HepG2 (cell line): Measurements from ENCODE around the gene RPLP2. TPM values are rescaled to one million over a fixed set of nuclear protein-coding genes. Genes with fewer than 3 reads are reported as not detected.

ENCODE experiments used
- ATAC-seq: fragments of 200-7000 bp; cut with Tn5 transposase; 3 replicates; pipeline ENCODE4 v1.9.1; 2020; ENCODE audit warnings: mild to moderate bottlenecking, moderate library complexity
- BruUV-seq: library from RNA; stranded (reverse); fragments of 400-500 nt; replicated peaks from 2 replicates; lab custom pipeline; 2021; lab: Mats Ljungman, UMichigan
- CTCF ChIA-PET: fragments of 300-600 bp; formaldehyde crosslinking; extraction: SDS; loops from one replicate; lab custom pipeline; 2021; ENCODE audit warnings: low total read pairs, inconsistent platforms, low intra/inter-chr PET ratio; lab: Yijun Ruan, JAX
- POLR2A ChIA-PET: fragments of 350-600 bp; sonication (Branson Sonifier 250); formaldehyde crosslinking; loops from one replicate; lab custom pipeline; 2020; ENCODE audit warnings: antibody characterized with exemption, inconsistent platforms; lab: Yijun Ruan, JAX
- DNase-seq: peaks from one replicate; pipeline ENCODE4 v3.0.0-alpha.2; 2015; ENCODE audit warnings: low spot score
- FAIRE-seq: peaks from 3 replicates; lab custom pipeline; 2011; peaks lifted over from hg19 to GRCh38; lab: Jason Lieb, UNC
- H2AFZ ChIP-seq: one replicate; pipeline ENCODE4 v1.6.1; 2011; ENCODE audit warnings: low read length, inconsistent platforms
- H3K27ac ChIP-seq: fragments of 300-600 bp; 3 replicates; pipeline ENCODE4 v1.8.0; 2011; ENCODE audit warnings: mixed run types, mild to moderate bottlenecking, mixed read lengths, low read length, inconsistent platforms; ENCODE audit not compliant: insufficient read depth; ENCODE audit errors: extremely low read length
- H3K27me3 ChIP-seq, 2 experiments: fragments of 200-600 bp in 1 of 2; 2 replicates in 1 of 2; 3 replicates in 1 of 2; pipeline versions ENCODE4 v1.6.0 to v1.8.0; 2011; ENCODE audit warnings: low read length in 2 of 2, mild to moderate bottlenecking in 2 of 2, moderate library complexity in 2 of 2, inconsistent platforms in 1 of 2; ENCODE audit not compliant: insufficient read depth in 2 of 2, control insufficient read depth in 1 of 2
- H3K36me3 ChIP-seq, 2 experiments: fragments of 200-600 bp in 1 of 2; replicated peaks in 1 of 2; 2 replicates in 1 of 2; 3 replicates in 1 of 2; pipeline versions ENCODE4 v1.5.1 to v1.8.0; 2011; ENCODE audit warnings: low read length in 2 of 2, inconsistent platforms in 1 of 2; ENCODE audit not compliant: insufficient read depth in 2 of 2, control insufficient read depth in 1 of 2
- H3K4me1 ChIP-seq: 2 replicates; pipeline ENCODE4 v1.5.1; 2012; ENCODE audit warnings: low read length, inconsistent platforms; ENCODE audit not compliant: insufficient read depth
- H3K4me2 ChIP-seq: 2 replicates; pipeline ENCODE4 v1.6.0; 2011; ENCODE audit warnings: low read depth, low read length, inconsistent platforms
- H3K4me3 ChIP-seq, 3 experiments: fragments of 200-600 bp in 1 of 3; sonication (generic), shearing (Covaris generic) in 1 of 3; replicated peaks in 1 of 3; 2 replicates each; pipeline ENCODE4 v1.5.1; 2011 to 2016; ENCODE audit warnings: low read length in 3 of 3, inconsistent platforms in 2 of 3, low read depth in 2 of 3, mild to moderate bottlenecking in 2 of 3, control low read depth in 1 of 3, mixed read lengths in 1 of 3; ENCODE audit not compliant: insufficient read depth in 1 of 3
- H3K79me2 ChIP-seq: one replicate; pipeline ENCODE4 v1.6.1; 2011; ENCODE audit warnings: low read length, inconsistent platforms; ENCODE audit not compliant: insufficient read depth
- H3K9ac ChIP-seq: 2 replicates; pipeline ENCODE4 v1.6.0; 2011; ENCODE audit warnings: mild to moderate bottlenecking, low read depth, low read length, inconsistent platforms; ENCODE audit not compliant: insufficient read depth
- H3K9me3 ChIP-seq: 2 replicates; pipeline ENCODE4 v1.5.1; 2012; ENCODE audit warnings: mild to moderate bottlenecking, low read length
- H4K20me1 ChIP-seq: 2 replicates; pipeline ENCODE4 v1.6.0; 2011; ENCODE audit warnings: inconsistent platforms, mild to moderate bottlenecking, low read length, moderate library complexity; ENCODE audit not compliant: insufficient read depth
- GZF1 ChIP-seq: sonication (generic); formaldehyde crosslinking; IDR thresholded peaks from 2 replicates; pipeline ENCODE4 v1.5.1; 2020; ENCODE audit warnings: mild to moderate bottlenecking, missing genetic modification reagents
- HDAC1 ChIP-seq: sonication (generic); formaldehyde crosslinking; IDR thresholded peaks from 2 replicates; pipeline ENCODE4 v1.5.1; 2020; ENCODE audit warnings: mild to moderate bottlenecking, missing genetic modification reagents
- HNRNPL ChIP-seq: fragments of 200-400 bp; formaldehyde crosslinking; IDR thresholded peaks from 2 replicates; pipeline ENCODE4 v1.6.1; 2017; ENCODE audit warnings: mild to moderate bottlenecking, low read depth, low read length
- MXD1 ChIP-seq: sonication (generic); formaldehyde crosslinking; IDR thresholded peaks from 2 replicates; pipeline ENCODE4 v1.4.0; 2020; ENCODE audit warnings: mild to moderate bottlenecking, missing genetic modification reagents
- MXI1 ChIP-seq: IDR thresholded peaks from 3 replicates; pipeline ENCODE4 v1.6.1; 2012; ENCODE audit warnings: low read depth, low read length, inconsistent platforms, borderline replicate concordance
- PREB ChIP-seq: sonication (generic); formaldehyde crosslinking; IDR thresholded peaks from 2 replicates; pipeline ENCODE4 v1.4.0; 2020; ENCODE audit warnings: missing genetic modification reagents
- RXRA ChIP-seq: sonication (generic); formaldehyde crosslinking; IDR thresholded peaks from 2 replicates; pipeline ENCODE4 v1.5.1; 2020; ENCODE audit warnings: missing genetic modification reagents
- RXRB ChIP-seq: IDR thresholded peaks from 2 replicates; pipeline ENCODE4 v1.6.1; 2016; ENCODE audit warnings: borderline replicate concordance, missing genetic modification reagents, missing compliant biosample characterization
- SUZ12 ChIP-seq: fragments of 150-350 bp; IDR thresholded peaks from 2 replicates; pipeline ENCODE4 v1.6.1; 2014; ENCODE audit warnings: low read depth, low read length
- TP53 ChIP-seq: sonication (generic); formaldehyde crosslinking; conservative IDR thresholded peaks from 2 replicates; pipeline ENCODE4 v1.4.0; 2020; ENCODE audit warnings: missing genetic modification reagents
- ZFP41 ChIP-seq: sonication (generic); formaldehyde crosslinking; IDR thresholded peaks from 2 replicates; pipeline ENCODE4 v1.4.0; 2020; ENCODE audit warnings: mild to moderate bottlenecking, missing genetic modification reagents, borderline replicate concordance
- ZFY ChIP-seq: sonication (generic); formaldehyde crosslinking; IDR thresholded peaks from 2 replicates; pipeline ENCODE4 v1.4.0; 2020; ENCODE audit warnings: missing genetic modification reagents
- ZNF276 ChIP-seq: sonication (generic); formaldehyde crosslinking; IDR thresholded peaks from 2 replicates; pipeline ENCODE4 v1.4.0; 2020; ENCODE audit warnings: mild to moderate bottlenecking, low read depth, missing genetic modification reagents
- WGBS: methylation state at CpG from one replicate; pipeline ENCODE4 v1.1.6; 2017; ENCODE audit warnings: low lambda C conversion rate; 5-methylcytosine and 5-hydroxymethylcytosine counted together
- in situ Hi-C: cut with HindIII; loops from 2 replicates; pipeline ENCODE4 v1.10.0; 2017; ENCODE audit warnings: low pct_unique_long_range_greater_than_20kb; ENCODE audit not compliant: extremely low pct_ligation_motif_present
- intact Hi-C: fragments of 100-400 bp; cut with micrococcal nuclease; formaldehyde crosslinking; loops from one replicate; pipeline ENCODE4 v1.10.0; 2022; ENCODE audit not compliant: unreplicated experiment
- polyA plus RNA-seq, 8 experiments: library from polyadenylated mRNA; depleted of rRNA in 3 of 8; stranded (reverse) in 7 of 8; unstranded in 1 of 8; fragments of >200 nt; fragmentation: Illumina TruSeq in 4 of 8; extraction: Trizol in 4 of 8; gene quantifications; 2 replicates each; pipeline versions ENCODE4 v1.2.1 to v1.2.3, GENCODE V29; 2011 to 2016; ENCODE audit warnings: low read depth in 4 of 8, missing spikeins in 1 of 8, mixed read lengths in 1 of 8; ENCODE audit not compliant: insufficient read depth in 1 of 8
- total RNA-seq, 5 experiments: library from RNA; depleted of rRNA; stranded (reverse); fragments of >200 nt; fragmentation: Illumina TruSeq; extraction: Trizol; gene quantifications; 2 replicates each; pipeline ENCODE4 v1.2.3, GENCODE V29; 2016; ENCODE audit warnings: low read depth in 1 of 5
- TF ChIP-seq, protein P1 (sequence below): sonication (generic); formaldehyde crosslinking; IDR thresholded peaks from 2 replicates; pipeline ENCODE4 v1.9.0; 2022; ENCODE audit warnings: low read depth, missing genetic modification reagents

RPLP2 gene
- total and polyA plus RNA-seq, 2 of the 13 experiments (the other 11 are each of a cell fraction or from before 2014, with no cell fraction given): 978 to 2,106 TPM

- 0 out of 2 replicates have a peak, but pooled peaks have one; percentile 40 for TF ChIP-seq GZF1 (CRISPR knock-in tag)
- no peak for TF ChIP-seq PREB (CRISPR knock-in tag)
- TF ChIP-seq TP53 (CRISPR knock-in tag): no peak
Measured at GRCh38 chr11:819943-820649, 10.3 kb downstream of the RPLP2 start (continued).

GRCh38 chr11:820655-821511 lies 11.1 kb downstream of the RPLP2 start:
- no TSS peak for BruUV-seq
- Histone ChIP-seq H3K9ac (peak overlapping the region; percentile 92), H3K27ac (peak overlapping the region; percentile 92), H3K36me3 (peaks cover 8 to 22% of the 10 kb centered on the region in 2 experiments; a peak in 4 of 5 replicates), H3K9me3 (no peaks in the 10 kb centered on the region), H3K4me1 (peaks cover 35% of the 10 kb centered on the region), H3K4me3 (peak overlapping the region; percentile 80 to 98 (median 94)), H3K27me3 (no peaks in the 10 kb centered on the region; a peak in 1 of 5 replicates), H4K20me1 (peaks cover 20% of the 10 kb centered on the region), H3K4me2 (peak overlapping the region; percentile 98), H3K79me2 (peaks cover 20% of the 10 kb centered on the region), H2AFZ (no peak overlapping the region)
- ATAC-seq (peak; percentile 32), DNase-seq (peak; percentile 70), FAIRE-seq (peak; percentile 8)
- CTCF ChIA-PET: no interaction called here
- intact Hi-C loops (no loop called here), in situ Hi-C loops (no loop called here)
- POLR2A ChIA-PET: interaction anchor here (1.6 to 9.2 kb wide), 10 partner anchors 8 to 245 kb away, joined by 8 to 264 read pairs (median 24); partner anchors contain the start of genes CD151, CRACR2B, EPS8L2 and PHRF1
- 44% methylated on average over 3 of the region's 11 CpGs for WGBS
- TF ChIP-seq HNRNPL (peak; percentile 93), ZFP41 (no peak), HDAC1 (CRISPR knock-in tag) (0 out of 2 replicates have a peak, but pooled peaks have one; percentile 27), RXRB (CRISPR knock-in tag) (0 out of 2 replicates have a peak, but pooled peaks have one; percentile 18), ZFY (CRISPR knock-in tag) (0 out of 2 replicates have a peak, but pooled peaks have one; percentile 12), MXD1 (no peak), SUZ12 (no peak), ZNF276 (CRISPR knock-in tag) (no peak), RXRA (CRISPR knock-in tag) (peak; percentile 77), MXI1 (peak; percentile 72; the same call in 1 of the 3 replicates)
- TF ChIP-seq, protein P1, sequence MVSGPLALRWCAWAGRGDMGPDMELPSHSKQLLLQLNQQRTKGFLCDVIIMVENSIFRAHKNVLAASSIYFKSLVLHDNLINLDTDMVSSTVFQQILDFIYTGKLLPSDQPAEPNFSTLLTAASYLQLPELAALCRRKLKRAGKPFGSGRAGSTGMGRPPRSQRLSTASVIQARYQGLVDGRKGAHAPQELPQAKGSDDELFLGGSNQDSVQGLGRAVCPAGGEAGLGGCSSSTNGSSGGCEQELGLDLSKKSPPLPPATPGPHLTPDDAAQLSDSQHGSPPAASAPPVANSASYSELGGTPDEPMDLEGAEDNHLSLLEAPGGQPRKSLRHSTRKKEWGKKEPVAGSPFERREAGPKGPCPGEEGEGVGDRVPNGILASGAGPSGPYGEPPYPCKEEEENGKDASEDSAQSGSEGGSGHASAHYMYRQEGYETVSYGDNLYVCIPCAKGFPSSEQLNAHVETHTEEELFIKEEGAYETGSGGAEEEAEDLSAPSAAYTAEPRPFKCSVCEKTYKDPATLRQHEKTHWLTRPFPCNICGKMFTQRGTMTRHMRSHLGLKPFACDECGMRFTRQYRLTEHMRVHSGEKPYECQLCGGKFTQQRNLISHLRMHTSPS: peak; percentile 98
